ENCODE data around the gene AUH.

The AUH gene

GRCh38 chr9:91384954-91385353, 23.2 kb upstream of the AUH start:
- Histone ChIP-seq H3K23ac (ENCODE audit: low read length in 2 of 2) (no peak overlapping the region), H3K14ac (ENCODE audit: low read length in 2 of 2) (no peak overlapping the region), H3K79me1 (replicated peaks; ENCODE audit: low read length, poor library complexity, severe bottlenecking) (no peaks in the 10 kb centered on the region), H3K4me2 (ENCODE audit: low read length, poor library complexity, severe bottlenecking) (no peak overlapping the region), H2BK120ac (ENCODE audit: low read depth, low read length) (no peak overlapping the region), H3K4me3 (ENCODE audit: insufficient read depth in 1 of 2, low read depth in 1 of 2, low read length in 2 of 2) (no peak overlapping the region), H2AFZ (ENCODE audit: low read depth, low read length) (no peak overlapping the region), H2BK12ac (ENCODE audit: low read length in 2 of 2) (no peak overlapping the region), H3K9me3 (ENCODE audit: control insufficient read depth, low read length) (no peaks in the 10 kb centered on the region), H3K4ac (ENCODE audit: low read depth in 1 of 2, low read length in 2 of 2) (no peak overlapping the region), H3K27ac (ENCODE audit: low read length, poor library complexity, severe bottlenecking) (no peak overlapping the region), H3K18ac (ENCODE audit: low read depth in 1 of 2, low read length in 2 of 2) (no peak overlapping the region), H2BK15ac (ENCODE audit: low read depth, poor library complexity, severe bottlenecking) (no peak overlapping the region), H4K91ac (ENCODE audit: low read length) (no peak overlapping the region), H3K9ac (ENCODE audit: low read length) (no peak overlapping the region), H3K4me1 (ENCODE audit: control insufficient read depth, insufficient read depth, low read depth, low read length) (no peaks in the 10 kb centered on the region), H2BK5ac (ENCODE audit: low read depth, low read length, poor library complexity, severe bottlenecking) (no peak overlapping the region), H4K8ac (ENCODE audit: low read length) (no peak overlapping the region), H2AK5ac (ENCODE audit: low read length, severe bottlenecking) (no peak overlapping the region), H3K27me3 (ENCODE audit: control insufficient read depth in 1 of 2, insufficient read depth in 1 of 2, low read length in 2 of 2) (no peaks in the 10 kb centered on the region), H3K36me3 (ENCODE audit: control insufficient read depth in 1 of 2, insufficient read depth in 2 of 2, low read depth in 1 of 2, low read length in 2 of 2) (no peaks in the 10 kb centered on the region)
- DNase-seq, result no peak
- 58% methylated on average over 1 of the region's 1 CpG for WGBS

GRCh38 chr9:91383577-91383976, 21.9 kb upstream of the AUH start:
- Histone ChIP-seq H3K18ac (ENCODE audit: low read depth in 1 of 2, low read length in 2 of 2) (no peak overlapping the region), H3K36me3 (ENCODE audit: control insufficient read depth in 1 of 2, insufficient read depth in 2 of 2, low read depth in 1 of 2, low read length in 2 of 2) (no peaks in the 10 kb centered on the region), H3K9ac (ENCODE audit: low read length) (no peak overlapping the region), H3K79me1 (replicated peaks; ENCODE audit: low read length, poor library complexity, severe bottlenecking) (no peaks in the 10 kb centered on the region), H2BK5ac (ENCODE audit: low read depth, low read length, poor library complexity, severe bottlenecking) (no peak overlapping the region), H3K23ac (ENCODE audit: low read length in 2 of 2) (no peak overlapping the region), H3K4ac (ENCODE audit: low read depth in 1 of 2, low read length in 2 of 2) (no peak overlapping the region), H3K4me3 (ENCODE audit: insufficient read depth in 1 of 2, low read depth in 1 of 2, low read length in 2 of 2) (no peak overlapping the region), H3K14ac (ENCODE audit: low read length in 2 of 2) (no peak overlapping the region), H2BK12ac (ENCODE audit: low read length in 2 of 2) (no peak overlapping the region), H3K4me2 (ENCODE audit: low read length, poor library complexity, severe bottlenecking) (no peak overlapping the region), H2BK15ac (ENCODE audit: low read depth, poor library complexity, severe bottlenecking) (no peak overlapping the region), H4K8ac (ENCODE audit: low read length) (no peak overlapping the region), H3K9me3 (ENCODE audit: control insufficient read depth, low read length) (no peaks in the 10 kb centered on the region), H2BK120ac (ENCODE audit: low read depth, low read length) (no peak overlapping the region), H3K27ac (ENCODE audit: low read length, poor library complexity, severe bottlenecking) (no peak overlapping the region), H2AFZ (ENCODE audit: low read depth, low read length) (no peak overlapping the region), H4K91ac (ENCODE audit: low read length) (no peak overlapping the region), H2AK5ac (ENCODE audit: low read length, severe bottlenecking) (no peak overlapping the region), H3K27me3 (ENCODE audit: control insufficient read depth in 1 of 2, insufficient read depth in 1 of 2, low read length in 2 of 2) (no peaks in the 10 kb centered on the region), H3K4me1 (ENCODE audit: control insufficient read depth, insufficient read depth, low read depth, low read length) (no peaks in the 10 kb centered on the region)
- no peak for DNase-seq

GRCh38 chr9:91382298-91382697, 20.6 kb upstream of the AUH start:
- H2AK5ac ChIP-seq (ENCODE audit: low read length, severe bottlenecking), result no peak overlapping the region
- no peak overlapping the region for H2BK15ac ChIP-seq (ENCODE audit: low read depth, poor library complexity, severe bottlenecking)
- no peak overlapping the region for H3K14ac ChIP-seq (ENCODE audit: low read length in 2 of 2)
- no peak overlapping the region for H4K8ac ChIP-seq (ENCODE audit: low read length)
- no peaks in the 10 kb centered on the region for H3K79me1 ChIP-seq (replicated peaks; ENCODE audit: low read length, poor library complexity, severe bottlenecking)
- no peaks in the 10 kb centered on the region for H3K9me3 ChIP-seq (ENCODE audit: control insufficient read depth, low read length)
- 100% methylated on average over 1 of the region's 4 CpGs for WGBS
- H2BK5ac ChIP-seq (ENCODE audit: low read depth, low read length, poor library complexity, severe bottlenecking), result no peak overlapping the region
- H2BK12ac ChIP-seq (ENCODE audit: low read length in 2 of 2), result no peak overlapping the region
- H3K36me3 ChIP-seq (ENCODE audit: control insufficient read depth in 1 of 2, insufficient read depth in 2 of 2, low read depth in 1 of 2, low read length in 2 of 2), result no peaks in the 10 kb centered on the region
- H3K9ac ChIP-seq (ENCODE audit: low read length), result no peak overlapping the region
- no peak for DNase-seq
- no peaks in the 10 kb centered on the region for H3K27me3 ChIP-seq (ENCODE audit: control insufficient read depth in 1 of 2, insufficient read depth in 1 of 2, low read length in 2 of 2)
- H3K4ac ChIP-seq (ENCODE audit: low read depth in 1 of 2, low read length in 2 of 2), result no peak overlapping the region
- H2AFZ ChIP-seq (ENCODE audit: low read depth, low read length), result no peak overlapping the region
- no peak overlapping the region for H3K4me2 ChIP-seq (ENCODE audit: low read length, poor library complexity, severe bottlenecking)
- no peak overlapping the region for H3K4me3 ChIP-seq (ENCODE audit: insufficient read depth in 1 of 2, low read depth in 1 of 2, low read length in 2 of 2)
- H3K27ac ChIP-seq (ENCODE audit: low read length, poor library complexity, severe bottlenecking), result no peak overlapping the region
- H3K4me1 ChIP-seq (ENCODE audit: control insufficient read depth, insufficient read depth, low read depth, low read length), result no peaks in the 10 kb centered on the region
- no peak overlapping the region for H2BK120ac ChIP-seq (ENCODE audit: low read depth, low read length)
- H4K91ac ChIP-seq (ENCODE audit: low read length), result no peak overlapping the region
- no peak overlapping the region for H3K18ac ChIP-seq (ENCODE audit: low read depth in 1 of 2, low read length in 2 of 2)
- no peak overlapping the region for H3K23ac ChIP-seq (ENCODE audit: low read length in 2 of 2)

GRCh38 chr9:91379426-91379825, 17.7 kb upstream of the AUH start:
- no peaks in the 10 kb centered on the region for H3K27me3 ChIP-seq (ENCODE audit: control insufficient read depth in 1 of 2, insufficient read depth in 1 of 2, low read length in 2 of 2)
- WGBS, result 95% methylated on average over 3 of the region's 3 CpGs
- no peak overlapping the region for H3K27ac ChIP-seq (ENCODE audit: low read length, poor library complexity, severe bottlenecking)
- H3K79me1 ChIP-seq (replicated peaks; ENCODE audit: low read length, poor library complexity, severe bottlenecking), result no peaks in the 10 kb centered on the region
- no peak overlapping the region for H3K18ac ChIP-seq (ENCODE audit: low read depth in 1 of 2, low read length in 2 of 2)
- H2AFZ ChIP-seq (ENCODE audit: low read depth, low read length), result no peak overlapping the region
- no peak overlapping the region for H4K91ac ChIP-seq (ENCODE audit: low read length)
- no peaks in the 10 kb centered on the region for H3K4me1 ChIP-seq (ENCODE audit: control insufficient read depth, insufficient read depth, low read depth, low read length)
- no peak overlapping the region for H2BK5ac ChIP-seq (ENCODE audit: low read depth, low read length, poor library complexity, severe bottlenecking)
- no peak overlapping the region for H2BK15ac ChIP-seq (ENCODE audit: low read depth, poor library complexity, severe bottlenecking)
- H3K9ac ChIP-seq (ENCODE audit: low read length), result no peak overlapping the region
- H4K8ac ChIP-seq (ENCODE audit: low read length), result no peak overlapping the region
- no peaks in the 10 kb centered on the region for H3K36me3 ChIP-seq (ENCODE audit: control insufficient read depth in 1 of 2, insufficient read depth in 2 of 2, low read depth in 1 of 2, low read length in 2 of 2)
- no peak overlapping the region for H3K14ac ChIP-seq (ENCODE audit: low read length in 2 of 2)
- H3K4me2 ChIP-seq (ENCODE audit: low read length, poor library complexity, severe bottlenecking), result no peak overlapping the region
- H3K4ac ChIP-seq (ENCODE audit: low read depth in 1 of 2, low read length in 2 of 2), result no peak overlapping the region
- H2AK5ac ChIP-seq (ENCODE audit: low read length, severe bottlenecking), result no peak overlapping the region
- H2BK120ac ChIP-seq (ENCODE audit: low read depth, low read length), result no peak overlapping the region
- no peak overlapping the region for H2BK12ac ChIP-seq (ENCODE audit: low read length in 2 of 2)
- H3K23ac ChIP-seq (ENCODE audit: low read length in 2 of 2), result no peak overlapping the region
- H3K9me3 ChIP-seq (ENCODE audit: control insufficient read depth, low read length), result no peaks in the 10 kb centered on the region
- peak; percentile 23 for DNase-seq
- no peak overlapping the region for H3K4me3 ChIP-seq (ENCODE audit: insufficient read depth in 1 of 2, low read depth in 1 of 2, low read length in 2 of 2)

Measured in mesenchymal stem cell (in vitro differentiated cells and primary cell).